HepG2 (cell line): Measurements from ENCODE around the gene MPO. TPM values are rescaled to one million over a fixed set of nuclear protein-coding genes. Genes with fewer than 3 reads are reported as not detected.

ENCODE experiments used
- ATAC-seq: fragments of 200-7000 bp; cut with Tn5 transposase; 3 replicates; pipeline ENCODE4 v1.9.1; 2020; ENCODE audit warnings: mild to moderate bottlenecking, moderate library complexity
- BruUV-seq: library from RNA; stranded (reverse); fragments of 400-500 nt; replicated peaks from 2 replicates; lab custom pipeline; 2021; lab: Mats Ljungman, UMichigan
- CTCF ChIA-PET: fragments of 300-600 bp; formaldehyde crosslinking; extraction: SDS; loops from one replicate; lab custom pipeline; 2021; ENCODE audit warnings: low total read pairs, inconsistent platforms, low intra/inter-chr PET ratio; lab: Yijun Ruan, JAX
- POLR2A ChIA-PET: fragments of 350-600 bp; sonication (Branson Sonifier 250); formaldehyde crosslinking; loops from one replicate; lab custom pipeline; 2020; ENCODE audit warnings: antibody characterized with exemption, inconsistent platforms; lab: Yijun Ruan, JAX
- DNase-seq: peaks from one replicate; pipeline ENCODE4 v3.0.0-alpha.2; 2015; ENCODE audit warnings: low spot score
- FAIRE-seq: peaks from 3 replicates; lab custom pipeline; 2011; peaks lifted over from hg19 to GRCh38; lab: Jason Lieb, UNC
- H2AFZ ChIP-seq: one replicate; pipeline ENCODE4 v1.6.1; 2011; ENCODE audit warnings: low read length, inconsistent platforms
- H3K27ac ChIP-seq: fragments of 300-600 bp; 3 replicates; pipeline ENCODE4 v1.8.0; 2011; ENCODE audit warnings: mixed run types, mild to moderate bottlenecking, mixed read lengths, low read length, inconsistent platforms; ENCODE audit not compliant: insufficient read depth; ENCODE audit errors: extremely low read length
- H3K27me3 ChIP-seq, 2 experiments: fragments of 200-600 bp in 1 of 2; 2 replicates in 1 of 2; 3 replicates in 1 of 2; pipeline versions ENCODE4 v1.6.0 to v1.8.0; 2011; ENCODE audit warnings: low read length in 2 of 2, mild to moderate bottlenecking in 2 of 2, moderate library complexity in 2 of 2, inconsistent platforms in 1 of 2; ENCODE audit not compliant: insufficient read depth in 2 of 2, control insufficient read depth in 1 of 2
- H3K36me3 ChIP-seq, 2 experiments: fragments of 200-600 bp in 1 of 2; replicated peaks in 1 of 2; 2 replicates in 1 of 2; 3 replicates in 1 of 2; pipeline versions ENCODE4 v1.5.1 to v1.8.0; 2011; ENCODE audit warnings: low read length in 2 of 2, inconsistent platforms in 1 of 2; ENCODE audit not compliant: insufficient read depth in 2 of 2, control insufficient read depth in 1 of 2
- H3K4me1 ChIP-seq: 2 replicates; pipeline ENCODE4 v1.5.1; 2012; ENCODE audit warnings: low read length, inconsistent platforms; ENCODE audit not compliant: insufficient read depth
- H3K4me2 ChIP-seq: 2 replicates; pipeline ENCODE4 v1.6.0; 2011; ENCODE audit warnings: low read depth, low read length, inconsistent platforms
- H3K4me3 ChIP-seq, 3 experiments: fragments of 200-600 bp in 1 of 3; sonication (generic), shearing (Covaris generic) in 1 of 3; replicated peaks in 1 of 3; 2 replicates each; pipeline ENCODE4 v1.5.1; 2011 to 2016; ENCODE audit warnings: low read length in 3 of 3, inconsistent platforms in 2 of 3, low read depth in 2 of 3, mild to moderate bottlenecking in 2 of 3, control low read depth in 1 of 3, mixed read lengths in 1 of 3; ENCODE audit not compliant: insufficient read depth in 1 of 3
- H3K79me2 ChIP-seq: one replicate; pipeline ENCODE4 v1.6.1; 2011; ENCODE audit warnings: low read length, inconsistent platforms; ENCODE audit not compliant: insufficient read depth
- H3K9ac ChIP-seq: 2 replicates; pipeline ENCODE4 v1.6.0; 2011; ENCODE audit warnings: mild to moderate bottlenecking, low read depth, low read length, inconsistent platforms; ENCODE audit not compliant: insufficient read depth
- H3K9me3 ChIP-seq: 2 replicates; pipeline ENCODE4 v1.5.1; 2012; ENCODE audit warnings: mild to moderate bottlenecking, low read length
- H4K20me1 ChIP-seq: 2 replicates; pipeline ENCODE4 v1.6.0; 2011; ENCODE audit warnings: inconsistent platforms, mild to moderate bottlenecking, low read length, moderate library complexity; ENCODE audit not compliant: insufficient read depth
- HMGA1 ChIP-seq: sonication (generic); formaldehyde crosslinking; conservative IDR thresholded peaks from 2 replicates; pipeline ENCODE4 v1.4.0; 2020; ENCODE audit warnings: missing genetic modification reagents
- POLR2AphosphoS5 ChIP-seq: IDR thresholded peaks from 2 replicates; pipeline ENCODE4 v1.6.1; 2012; ENCODE audit warnings: low read depth, low read length
- THAP9 ChIP-seq: sonication (generic); formaldehyde crosslinking; IDR thresholded peaks from 2 replicates; pipeline ENCODE4; 2020; ENCODE audit warnings: missing genetic modification reagents, mild to moderate bottlenecking, borderline replicate concordance
- ZNF3 ChIP-seq: IDR thresholded peaks from 2 replicates; pipeline ENCODE4 v1.7.0; 2017; ENCODE audit warnings: inconsistent platforms
- ZNF512B ChIP-seq: sonication (generic); formaldehyde crosslinking; IDR thresholded peaks from 2 replicates; pipeline ENCODE4 v1.5.1; 2020; ENCODE audit warnings: missing genetic modification reagents, mild to moderate bottlenecking, borderline replicate concordance
- ZNF646 ChIP-seq: sonication (generic); formaldehyde crosslinking; IDR thresholded peaks from 2 replicates; pipeline ENCODE4 v1.9.0; 2021; ENCODE audit warnings: mild to moderate bottlenecking, missing genetic modification reagents
- WGBS: methylation state at CpG from one replicate; pipeline ENCODE4 v1.1.6; 2017; ENCODE audit warnings: low lambda C conversion rate; 5-methylcytosine and 5-hydroxymethylcytosine counted together
- in situ Hi-C: cut with HindIII; loops from 2 replicates; pipeline ENCODE4 v1.10.0; 2017; ENCODE audit warnings: low pct_unique_long_range_greater_than_20kb; ENCODE audit not compliant: extremely low pct_ligation_motif_present
- intact Hi-C: fragments of 100-400 bp; cut with micrococcal nuclease; formaldehyde crosslinking; loops from one replicate; pipeline ENCODE4 v1.10.0; 2022; ENCODE audit not compliant: unreplicated experiment
- polyA plus RNA-seq, 8 experiments: library from polyadenylated mRNA; depleted of rRNA in 3 of 8; stranded (reverse) in 7 of 8; unstranded in 1 of 8; fragments of >200 nt; fragmentation: Illumina TruSeq in 4 of 8; extraction: Trizol in 4 of 8; gene quantifications; 2 replicates each; pipeline versions ENCODE4 v1.2.1 to v1.2.3, GENCODE V29; 2011 to 2016; ENCODE audit warnings: low read depth in 4 of 8, missing spikeins in 1 of 8, mixed read lengths in 1 of 8; ENCODE audit not compliant: insufficient read depth in 1 of 8
- total RNA-seq, 5 experiments: library from RNA; depleted of rRNA; stranded (reverse); fragments of >200 nt; fragmentation: Illumina TruSeq; extraction: Trizol; gene quantifications; 2 replicates each; pipeline ENCODE4 v1.2.3, GENCODE V29; 2016; ENCODE audit warnings: low read depth in 1 of 5

MPO gene
- total and polyA plus RNA-seq, 2 of the 13 experiments (the other 11 are each of a cell fraction or from before 2014, with no cell fraction given), result not detected

GRCh38 chr17:58323366-58324055 lies 42.8 kb upstream of the MPO start (continued):
- TF ChIP-seq ZNF646 (CRISPR knock-in tag), result no peak
- no peak for TF ChIP-seq POLR2AphosphoS5
- TF ChIP-seq HMGA1 (CRISPR knock-in tag), result no peak

- DNase-seq (no peak), FAIRE-seq (no peak), ATAC-seq (no peak)
- 43% methylated on average over 9 of the region's 9 CpGs for WGBS
- peaks cover 26% of the 10 kb centered on the region for H3K4me1 ChIP-seq
- H3K9ac ChIP-seq, result no peak overlapping the region
- H3K27ac ChIP-seq, result no peak overlapping the region
- ChIA-PET CTCF (no interaction called here), POLR2A (interaction anchor here (0.6 to 2.3 kb wide), 5 partner anchors 14 to 95 kb away, joined by 3 to 10 read pairs (median 4); partner anchors contain the start of genes RNF43 and SUPT4H1)
- no peak overlapping the region for H2AFZ ChIP-seq
- in situ Hi-C loops, result no loop called here
- H3K36me3 ChIP-seq, result no peaks in the 10 kb centered on the region
- H4K20me1 ChIP-seq, result no peaks in the 10 kb centered on the region
- H3K79me2 ChIP-seq, result no peaks in the 10 kb centered on the region
- intact Hi-C loops, result no loop called here
- peak overlapping the region; percentile 41 for H3K4me2 ChIP-seq
- peaks cover 31 to 87% of the 10 kb centered on the region in 2 experiments for H3K27me3 ChIP-seq
- TF ChIP-seq THAP9 (CRISPR knock-in tag) (0 out of 2 replicates have a peak, but pooled peaks have one; percentile 9), ZNF512B (CRISPR knock-in tag) (no peak), ZNF3 (CRISPR knock-in tag) (no peak)
- BruUV-seq, result no TSS peak
- no peaks in the 10 kb centered on the region for H3K9me3 ChIP-seq
- H3K4me3 ChIP-seq, result no peak overlapping the region; a peak in 1 of 6 replicates
Measured at GRCh38 chr17:58322581-58323185, 41.9 kb upstream of the MPO start.
